Neural progenitor cell (in vitro differentiated cells): ENCODE results near the gene GFER. TPM values are rescaled to one million over a fixed set of nuclear protein-coding genes. Genes with fewer than 3 reads are reported as not detected.

ENCODE experiments used
- DNase-seq: peaks from one replicate; pipeline ENCODE4 v3.0.0-alpha.2; 2016; ENCODE audit warnings: low spot score
- H2AFZ ChIP-seq: fragments of 200-600 bp; sonication (generic); replicated peaks from 2 replicates; pipeline ENCODE4 v1.6.1; 2016; ENCODE audit warnings: antibody characterized with exemption
- H3F3A ChIP-seq: fragments of 200-600 bp; sonication (generic); 2 replicates; pipeline ENCODE4 v1.6.1; 2016; ENCODE audit warnings: antibody characterized with exemption, low read depth
- H3K27ac ChIP-seq: fragments of 200-600 bp; sonication (generic); 2 replicates; pipeline ENCODE4 v1.5.1; 2016; ENCODE audit warnings: mild to moderate bottlenecking
- H3K27me3 ChIP-seq: fragments of 200-600 bp; sonication (generic); 2 replicates; pipeline ENCODE4 v1.6.1; 2016; ENCODE audit warnings: mild to moderate bottlenecking, moderate library complexity
- H3K36me3 ChIP-seq: fragments of 200-600 bp; sonication (generic); 2 replicates; pipeline ENCODE4 v1.5.1; 2016
- H3K4me1 ChIP-seq: fragments of 200-600 bp; sonication (generic); 2 replicates; pipeline ENCODE4 v1.6.1; 2016; ENCODE audit warnings: mixed run types
- H3K4me2 ChIP-seq: fragments of 200-600 bp; sonication (generic); 2 replicates; pipeline ENCODE4 v1.6.1; 2016
- H3K4me3 ChIP-seq: fragments of 200-600 bp; sonication (generic); 2 replicates; pipeline ENCODE4 v1.5.1; 2016
- H3K79me2 ChIP-seq: fragments of 200-600 bp; sonication (generic); 2 replicates; pipeline ENCODE4 v1.6.1; 2016; ENCODE audit warnings: low read depth
- H3K9ac ChIP-seq: fragments of 200-600 bp; sonication (generic); 2 replicates; pipeline ENCODE4 v1.6.1; 2016
- H3K9me3 ChIP-seq: fragments of 200-600 bp; sonication (generic); 2 replicates; pipeline ENCODE4 v1.5.1; 2016; ENCODE audit warnings: low read depth
- H4K20me1 ChIP-seq: fragments of 200-600 bp; sonication (generic); 2 replicates; pipeline ENCODE4 v1.6.1; 2016; ENCODE audit warnings: low read depth
- H3K27ac Mint-ChIP-seq: 3 replicates; pipeline ENCODE4 v1.8.0; 2021; ENCODE audit warnings: mixed read lengths
- H3K27me3 Mint-ChIP-seq: 2 replicates; pipeline ENCODE4 v1.8.0; 2022; ENCODE audit warnings: low read depth, mild to moderate bottlenecking, inconsistent platforms, moderate library complexity, mixed read lengths; ENCODE audit not compliant: insufficient read depth
- H3K36me3 Mint-ChIP-seq: 3 replicates; pipeline ENCODE4 v1.8.0; 2021; ENCODE audit warnings: mixed read lengths
- H3K4me1 Mint-ChIP-seq: 3 replicates; pipeline ENCODE4 v1.8.0; 2021; ENCODE audit warnings: mixed read lengths
- H3K4me3 Mint-ChIP-seq: 3 replicates; pipeline ENCODE4 v1.8.0; 2021; ENCODE audit warnings: mild to moderate bottlenecking, moderate library complexity, mixed read lengths
- H3K9me3 Mint-ChIP-seq: 3 replicates; pipeline ENCODE4 v1.8.0; 2020; ENCODE audit warnings: mixed read lengths
- EZH2 ChIP-seq: fragments of 200-600 bp; sonication (generic); IDR thresholded peaks from 2 replicates; pipeline ENCODE4 v1.6.1; 2017; ENCODE audit warnings: antibody characterized with exemption, mild to moderate bottlenecking, moderate library complexity
- EZH2phosphoT487 ChIP-seq: fragments of 200-600 bp; sonication (generic); IDR thresholded peaks from 2 replicates; pipeline ENCODE4 v1.6.1; 2017; ENCODE audit warnings: antibody characterized with exemption
- total RNA-seq: library from RNA; depleted of rRNA; stranded (reverse); fragments of >200 nt; gene quantifications from 2 replicates; pipeline ENCODE4 v1.2.3, GENCODE V29; 2015; ENCODE audit warnings: low replicate concordance
- TF ChIP-seq, protein P1 (sequence below): fragments of 200-600 bp; sonication (generic); IDR thresholded peaks from 2 replicates; pipeline ENCODE4 v1.5.1; 2017; ENCODE audit warnings: antibody characterized with exemption, mild to moderate bottlenecking

The GFER gene
- total RNA-seq, 1 donor from 2014 or later, result 35.1 TPM

DNA sequence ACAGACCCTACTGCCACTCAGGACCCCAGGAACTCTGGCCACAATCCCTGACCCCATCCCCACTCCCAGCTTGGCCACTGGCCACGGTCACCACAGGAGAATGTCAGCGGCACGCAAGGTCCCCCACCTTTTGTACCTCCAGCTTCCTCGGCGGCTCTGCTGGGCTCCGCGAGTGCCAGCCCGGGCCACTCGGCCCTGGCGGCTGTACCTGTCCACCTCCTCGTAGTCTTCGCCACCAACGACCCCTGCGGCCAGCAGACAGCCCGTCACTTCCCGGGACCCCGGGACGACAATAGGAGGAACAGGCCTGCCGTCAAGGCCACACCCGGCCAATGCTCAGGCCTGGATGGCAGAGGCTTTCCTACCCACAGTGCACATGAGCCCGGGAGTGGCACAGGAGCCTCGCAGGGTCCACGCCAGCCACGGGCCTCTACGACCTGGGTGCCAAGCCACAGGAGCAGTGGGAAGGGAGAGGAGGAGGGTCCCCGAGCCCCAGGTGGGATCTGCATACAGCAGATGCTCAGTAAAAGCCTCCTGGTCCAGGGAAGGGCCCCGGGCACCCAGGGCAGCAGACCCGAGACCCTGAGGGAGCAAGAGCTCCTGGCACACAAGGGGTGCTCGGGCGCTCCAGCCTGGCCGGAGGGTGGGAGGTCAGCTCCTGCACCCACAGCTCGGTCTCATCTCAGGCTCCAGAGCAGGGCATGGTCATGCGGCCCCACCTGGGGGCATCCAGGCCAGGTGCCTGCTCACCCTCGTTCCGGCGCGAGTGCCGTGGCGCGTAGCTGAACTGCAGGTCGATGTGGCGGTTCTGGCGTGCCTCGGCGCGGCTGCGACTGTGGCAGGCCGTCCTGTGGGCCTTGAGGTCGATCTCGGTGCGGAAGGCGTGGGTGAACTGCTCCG lies 17.7 kb downstream of the GFER start:
- Histone ChIP-seq H3K9ac (no peak overlapping the region), H3K4me3 (no peak overlapping the region), H3K4me1 (peaks cover 6% of the 10 kb centered on the region), H3K9me3 (no peaks in the 10 kb centered on the region), H3K79me2 (peaks cover 25% of the 10 kb centered on the region), H3K27me3 (no peaks in the 10 kb centered on the region), H2AFZ (no peak overlapping the region), H3K4me2 (no peak overlapping the region), H3F3A (peaks cover 16% of the 10 kb centered on the region), H4K20me1 (peaks cover 41% of the 10 kb centered on the region), H3K27ac (no peak overlapping the region), H3K36me3 (no peaks in the 10 kb centered on the region)
- Mint-ChIP-seq H3K27ac (no peak overlapping the region), H3K36me3 (peaks cover 6% of the 10 kb centered on the region), H3K27me3 (no peaks in the 10 kb centered on the region), H3K9me3 (no peaks in the 10 kb centered on the region), H3K4me3 (no peak overlapping the region), H3K4me1 (peaks cover 14% of the 10 kb centered on the region)
- TF ChIP-seq EZH2, result no peak
- TF ChIP-seq EZH2phosphoT487, result no peak
- TF ChIP-seq, protein P1, sequence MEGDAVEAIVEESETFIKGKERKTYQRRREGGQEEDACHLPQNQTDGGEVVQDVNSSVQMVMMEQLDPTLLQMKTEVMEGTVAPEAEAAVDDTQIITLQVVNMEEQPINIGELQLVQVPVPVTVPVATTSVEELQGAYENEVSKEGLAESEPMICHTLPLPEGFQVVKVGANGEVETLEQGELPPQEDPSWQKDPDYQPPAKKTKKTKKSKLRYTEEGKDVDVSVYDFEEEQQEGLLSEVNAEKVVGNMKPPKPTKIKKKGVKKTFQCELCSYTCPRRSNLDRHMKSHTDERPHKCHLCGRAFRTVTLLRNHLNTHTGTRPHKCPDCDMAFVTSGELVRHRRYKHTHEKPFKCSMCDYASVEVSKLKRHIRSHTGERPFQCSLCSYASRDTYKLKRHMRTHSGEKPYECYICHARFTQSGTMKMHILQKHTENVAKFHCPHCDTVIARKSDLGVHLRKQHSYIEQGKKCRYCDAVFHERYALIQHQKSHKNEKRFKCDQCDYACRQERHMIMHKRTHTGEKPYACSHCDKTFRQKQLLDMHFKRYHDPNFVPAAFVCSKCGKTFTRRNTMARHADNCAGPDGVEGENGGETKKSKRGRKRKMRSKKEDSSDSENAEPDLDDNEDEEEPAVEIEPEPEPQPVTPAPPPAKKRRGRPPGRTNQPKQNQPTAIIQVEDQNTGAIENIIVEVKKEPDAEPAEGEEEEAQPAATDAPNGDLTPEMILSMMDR, result no peak
- DNase-seq, result no peak

DNA sequence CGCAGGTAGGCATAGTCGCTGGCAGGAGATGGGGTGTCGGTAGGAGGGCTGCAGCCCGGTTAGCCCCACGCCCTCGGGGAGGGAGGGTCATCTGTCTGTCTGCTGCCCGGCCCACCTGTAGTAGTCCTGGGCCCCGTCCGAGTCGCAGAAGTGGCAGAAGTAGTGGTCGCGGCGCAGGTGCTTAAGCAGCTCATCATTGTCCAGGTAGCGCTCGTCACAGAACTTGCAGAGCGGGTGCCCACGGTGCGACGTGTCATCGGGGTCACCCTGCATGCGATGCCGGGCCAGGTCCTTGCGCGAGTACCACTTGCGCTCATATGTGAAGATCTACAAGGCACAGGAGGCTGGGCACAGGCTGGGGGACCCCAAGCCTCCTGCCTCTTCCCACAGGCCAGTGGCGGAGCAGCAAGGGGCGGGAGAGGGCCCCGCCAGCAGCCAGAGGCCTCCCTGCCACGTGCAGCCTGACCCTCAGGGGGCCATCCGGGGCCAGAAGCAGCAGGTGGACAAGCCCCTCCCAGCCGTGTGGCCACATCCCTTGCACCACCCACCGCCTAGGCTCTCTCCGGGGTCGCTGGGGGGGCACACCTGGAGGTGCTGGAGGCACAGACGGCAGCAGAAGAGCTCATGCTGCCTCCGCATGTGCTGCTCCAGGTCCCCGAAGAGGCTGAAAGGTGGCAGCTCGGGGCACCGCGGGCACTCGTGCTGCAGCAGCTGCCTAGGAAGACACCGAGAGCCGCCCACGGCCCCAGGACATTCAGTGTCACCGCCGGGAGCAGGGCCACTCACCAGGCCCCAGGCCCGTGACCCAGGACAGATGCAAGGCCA lies 18.6 kb downstream of the GFER start:
- Mint-ChIP-seq H3K27ac (no peak overlapping the region), H3K27me3 (no peaks in the 10 kb centered on the region)
- TF ChIP-seq EZH2 (no peak), EZH2phosphoT487 (no peak)
- TF ChIP-seq, protein P1, result no peak

DNA sequence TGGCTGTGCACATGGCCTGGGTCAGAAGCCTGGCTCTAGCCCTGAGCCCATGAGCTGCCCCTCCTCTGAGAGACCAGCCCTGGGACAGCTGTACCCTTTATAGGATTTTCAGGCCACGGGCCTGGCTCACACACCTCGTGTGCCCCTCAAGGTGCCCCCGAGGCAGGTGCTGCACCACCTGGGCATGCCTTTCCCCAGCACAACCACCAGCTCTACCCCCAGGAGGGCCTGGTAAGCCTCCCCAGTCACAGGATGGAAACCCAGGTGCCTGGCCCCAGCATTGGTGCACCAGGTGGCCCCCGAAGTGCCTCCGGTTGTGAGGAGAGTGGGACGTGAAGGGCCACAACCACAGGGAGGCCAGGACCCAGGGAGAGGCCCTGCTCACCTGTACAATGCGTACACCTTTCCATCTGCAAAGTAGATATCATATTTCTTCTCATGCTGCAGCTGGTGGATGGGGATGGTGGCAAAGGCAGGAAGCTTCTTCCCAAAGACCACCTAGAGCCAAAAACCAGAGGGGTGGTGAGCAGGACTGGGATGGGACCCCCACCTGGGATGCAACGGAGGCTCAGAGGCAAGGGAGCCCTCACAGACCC lies 19.3 kb downstream of the GFER start:
- DNase-seq, result peak; percentile 1
- H3K4me1 ChIP-seq, result peaks cover 10% of the 10 kb centered on the region
- H3K4me3 ChIP-seq, result no peak overlapping the region
- peaks cover 21% of the 10 kb centered on the region for H3K4me1 Mint-ChIP-seq
- no peaks in the 10 kb centered on the region for H3K9me3 Mint-ChIP-seq
- no peak overlapping the region for H3K27ac Mint-ChIP-seq
- H3K36me3 ChIP-seq, result no peaks in the 10 kb centered on the region
- H3K4me2 ChIP-seq, result no peak overlapping the region
- H3F3A ChIP-seq, result peaks cover 16% of the 10 kb centered on the region
- no peak overlapping the region for H3K9ac ChIP-seq
- H3K27ac ChIP-seq, result no peak overlapping the region
- peak overlapping the region; percentile 58 for H3K4me3 Mint-ChIP-seq
- H3K79me2 ChIP-seq, result peaks cover 41% of the 10 kb centered on the region
- no peaks in the 10 kb centered on the region for H3K27me3 ChIP-seq
- H3K9me3 ChIP-seq, result no peaks in the 10 kb centered on the region
- no peaks in the 10 kb centered on the region for H3K27me3 Mint-ChIP-seq
- H3K36me3 Mint-ChIP-seq, result peaks cover 2% of the 10 kb centered on the region
- no peak overlapping the region for H2AFZ ChIP-seq
- no peak for TF ChIP-seq EZH2
- no peak for TF ChIP-seq EZH2phosphoT487
- TF ChIP-seq, protein P1, result no peak
- peaks cover 57% of the 10 kb centered on the region for H4K20me1 ChIP-seq

More for the DNA sequence above, 18.6 kb downstream of the GFER start:
- no peaks in the 10 kb centered on the region for H3K9me3 Mint-ChIP-seq
- H3K27me3 ChIP-seq, result no peaks in the 10 kb centered on the region
- H3K27ac ChIP-seq, result no peak overlapping the region
- H3K4me2 ChIP-seq, result no peak overlapping the region
- peaks cover 16% of the 10 kb centered on the region for H3F3A ChIP-seq
- peaks cover 34% of the 10 kb centered on the region for H3K79me2 ChIP-seq
- no peaks in the 10 kb centered on the region for H3K36me3 ChIP-seq
- peaks cover 50% of the 10 kb centered on the region for H4K20me1 ChIP-seq
- peak; percentile 1 for DNase-seq
- no peak overlapping the region for H3K4me3 ChIP-seq
- H2AFZ ChIP-seq, result no peak overlapping the region
- no peak overlapping the region for H3K9ac ChIP-seq
- H3K4me1 ChIP-seq, result peaks cover 6% of the 10 kb centered on the region
- H3K9me3 ChIP-seq, result no peaks in the 10 kb centered on the region
- H3K4me3 Mint-ChIP-seq, result no peak overlapping the region
- peaks cover 3% of the 10 kb centered on the region for H3K36me3 Mint-ChIP-seq
- H3K4me1 Mint-ChIP-seq, result peaks cover 16% of the 10 kb centered on the region
